ENCODE data around the gene OSTF1.
A peak's percentile ranks its signal among the peaks of the same experiment; 100 is the strongest.

OSTF1 gene

DNA sequence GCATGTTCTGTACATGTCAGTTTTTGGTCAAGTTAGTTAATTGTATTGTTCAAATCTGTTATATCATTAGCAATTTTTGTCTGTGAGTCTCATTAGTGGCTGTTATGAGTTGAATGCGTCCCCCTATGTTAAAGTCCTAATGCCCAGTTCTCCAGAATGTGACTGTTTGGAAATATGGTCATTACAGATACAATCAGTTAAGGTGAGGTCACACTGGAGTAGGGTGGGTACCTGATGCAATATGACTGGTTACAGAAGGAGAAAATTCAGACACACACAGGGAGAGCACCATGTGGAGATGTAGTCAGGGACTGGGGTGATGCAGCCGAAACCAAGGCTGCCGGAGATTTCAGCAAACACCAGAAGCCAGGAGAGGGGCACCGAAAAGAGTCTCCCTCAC is 15.4 kb upstream of the OSTF1 start:
- no peak for DNase-seq (ENCODE audit: insufficient read length, low spot score)
- TF ChIP-seq POLR2AphosphoS5 (IDR thresholded peaks at IDR 0.05; ENCODE audit: low read depth, low read length), result no peak
- no peak for TF ChIP-seq TAF1 (IDR thresholded peaks at IDR 0.05; ENCODE audit: low read depth, low read length)
- FAIRE-seq, result no peak

DNA sequence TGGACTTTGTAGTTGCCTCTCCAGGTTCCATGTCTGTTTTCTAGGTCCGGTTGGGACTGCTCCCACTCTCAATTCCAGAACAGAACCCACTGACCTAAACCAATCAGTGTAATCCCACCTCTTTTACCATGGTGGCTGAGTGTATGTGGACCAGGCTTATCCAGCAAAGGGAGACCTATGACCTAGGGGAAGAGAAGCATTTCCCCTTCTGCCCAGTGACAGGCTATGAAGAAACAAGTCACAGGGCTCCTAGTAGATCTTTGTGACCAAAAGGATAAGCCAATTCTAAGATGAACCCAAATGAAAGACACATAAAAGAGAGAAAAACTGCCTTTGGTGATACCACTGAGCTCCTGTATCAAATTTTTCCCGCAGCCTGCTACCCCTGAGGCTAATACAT is 6.7 kb upstream of the OSTF1 start:
- no peak for DNase-seq (ENCODE audit: insufficient read length, low spot score)
- no peak for FAIRE-seq
- no peak for TF ChIP-seq POU2F2 (IDR thresholded peaks at IDR 0.05; ENCODE audit: low read depth, low read length)
- TF ChIP-seq POLR2AphosphoS5 (IDR thresholded peaks at IDR 0.05; ENCODE audit: low read depth, low read length), result no peak
- no peak for TF ChIP-seq PAX5 (IDR thresholded peaks at IDR 0.05; ENCODE audit: insufficient read depth, low read length, severe bottlenecking)
- no peak for TF ChIP-seq POLR2A (IDR thresholded peaks at IDR 0.05; ENCODE audit: low read depth, low read length)
- TF ChIP-seq SPI1 (IDR thresholded peaks at IDR 0.05; ENCODE audit: low read depth, low read length), result no peak
- TF ChIP-seq TAF1 (IDR thresholded peaks at IDR 0.05; ENCODE audit: low read depth, low read length), result no peak

DNA sequence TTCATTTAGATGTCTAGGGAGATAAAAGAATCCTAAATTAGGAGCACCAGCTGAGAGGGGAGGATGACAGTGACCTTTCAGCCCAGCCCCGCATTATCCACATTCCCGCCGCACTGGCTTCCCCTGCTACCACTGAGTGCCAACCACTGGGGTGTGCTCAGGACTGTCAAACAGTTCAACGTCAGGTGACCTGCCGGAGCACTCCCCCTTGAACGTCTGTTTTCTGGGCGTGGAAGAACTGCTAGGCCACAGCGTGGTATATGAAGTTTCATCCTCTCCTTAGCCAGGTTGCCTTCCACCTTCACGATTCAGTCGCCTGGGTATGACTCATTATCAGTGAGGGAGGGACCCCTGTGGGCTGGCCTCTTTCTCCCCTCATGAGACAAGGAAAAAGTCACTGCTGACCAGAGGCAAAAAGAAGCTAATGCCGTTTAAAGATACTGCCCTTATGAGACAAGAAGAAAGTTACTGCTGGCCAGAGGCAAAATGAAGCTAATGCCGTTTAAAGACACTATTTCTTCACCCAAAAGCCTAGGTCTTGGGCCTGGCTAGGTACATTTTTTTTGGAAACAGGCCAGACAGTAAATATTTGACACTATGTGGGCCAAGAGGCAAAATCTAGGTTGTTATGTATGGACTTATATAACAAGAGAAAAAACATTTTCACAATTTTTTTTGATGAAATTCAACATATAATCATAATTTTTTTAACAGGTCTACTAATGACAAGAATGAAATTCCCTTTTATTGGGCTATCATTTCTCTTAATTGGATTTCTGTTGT is 4.9 kb upstream of the OSTF1 start:
- TF ChIP-seq POU2F2 (IDR thresholded peaks at IDR 0.05; ENCODE audit: low read depth, low read length), result no peak
- FAIRE-seq, result no peak
- no peak for DNase-seq (ENCODE audit: insufficient read length, low spot score)

DNA sequence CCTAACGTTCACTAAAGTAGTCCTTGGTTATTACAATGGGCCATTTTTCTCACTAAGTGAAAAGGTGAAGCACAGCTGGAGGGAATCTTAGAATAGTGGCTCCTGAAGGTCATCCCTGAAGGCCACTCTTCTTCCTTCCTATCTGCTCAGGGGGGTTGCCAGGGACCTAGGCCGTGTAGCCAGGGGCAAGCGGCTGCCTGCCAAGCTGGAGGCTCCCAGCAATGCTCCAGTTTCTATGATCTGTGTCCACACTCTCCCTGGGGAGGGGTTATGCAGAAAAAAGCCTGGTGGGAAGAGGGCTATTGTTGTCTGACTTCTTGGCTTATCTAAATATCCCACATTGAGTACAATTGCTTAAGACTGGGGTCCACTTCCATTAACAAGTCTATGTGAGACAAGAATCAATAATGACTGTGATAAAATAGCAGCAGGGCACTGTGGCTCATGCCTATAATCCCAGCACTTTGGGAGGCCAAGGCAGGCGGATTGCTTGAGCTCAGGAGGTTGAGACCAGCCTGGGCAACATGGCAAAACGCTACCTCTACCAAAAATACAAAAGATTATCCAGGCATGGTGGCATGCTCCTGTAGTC is 4.1 kb upstream of the OSTF1 start:
- DNase-seq (ENCODE audit: insufficient read length, low spot score) (no peak), FAIRE-seq (no peak)
- TF ChIP-seq POLR2A (IDR thresholded peaks at IDR 0.05; ENCODE audit: low read depth, low read length) (no peak), POU2F2 (IDR thresholded peaks at IDR 0.05; ENCODE audit: low read depth, low read length) (no peak), POLR2AphosphoS5 (IDR thresholded peaks at IDR 0.05; ENCODE audit: low read depth, low read length) (no peak), TAF1 (IDR thresholded peaks at IDR 0.05; ENCODE audit: low read depth, low read length) (no peak), SPI1 (IDR thresholded peaks at IDR 0.05; ENCODE audit: low read depth, low read length) (no peak), PAX5 (IDR thresholded peaks at IDR 0.05; ENCODE audit: insufficient read depth, low read length, severe bottlenecking) (no peak)

DNA sequence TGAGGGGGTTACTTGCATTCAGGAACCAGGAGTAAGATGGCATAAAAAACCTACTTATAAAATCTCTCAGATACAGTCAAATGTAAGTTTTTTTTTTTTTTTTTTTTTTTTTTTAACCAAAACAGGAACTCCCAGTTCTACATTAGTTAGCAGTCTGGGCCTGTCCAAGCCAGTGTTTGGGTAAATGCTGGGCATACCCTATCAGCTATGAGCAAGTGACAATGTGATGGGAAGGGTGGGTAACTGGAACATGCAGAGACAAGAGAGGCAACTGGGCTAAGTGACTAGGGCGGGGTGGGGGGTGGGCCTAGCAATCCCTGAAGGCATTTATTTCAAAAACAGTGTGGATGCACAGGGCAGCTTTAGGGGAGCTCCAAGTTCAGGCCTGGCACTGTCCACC is 2.7 kb upstream of the OSTF1 start:
- no peak for FAIRE-seq
- TF ChIP-seq SPI1 (IDR thresholded peaks at IDR 0.05; ENCODE audit: low read depth, low read length) (0 out of 2 replicates have a peak, but pooled peaks have one; percentile 23), PAX5 (IDR thresholded peaks at IDR 0.05; ENCODE audit: insufficient read depth, low read length, severe bottlenecking) (no peak)
- no peak for DNase-seq (ENCODE audit: insufficient read length, low spot score)

DNA sequence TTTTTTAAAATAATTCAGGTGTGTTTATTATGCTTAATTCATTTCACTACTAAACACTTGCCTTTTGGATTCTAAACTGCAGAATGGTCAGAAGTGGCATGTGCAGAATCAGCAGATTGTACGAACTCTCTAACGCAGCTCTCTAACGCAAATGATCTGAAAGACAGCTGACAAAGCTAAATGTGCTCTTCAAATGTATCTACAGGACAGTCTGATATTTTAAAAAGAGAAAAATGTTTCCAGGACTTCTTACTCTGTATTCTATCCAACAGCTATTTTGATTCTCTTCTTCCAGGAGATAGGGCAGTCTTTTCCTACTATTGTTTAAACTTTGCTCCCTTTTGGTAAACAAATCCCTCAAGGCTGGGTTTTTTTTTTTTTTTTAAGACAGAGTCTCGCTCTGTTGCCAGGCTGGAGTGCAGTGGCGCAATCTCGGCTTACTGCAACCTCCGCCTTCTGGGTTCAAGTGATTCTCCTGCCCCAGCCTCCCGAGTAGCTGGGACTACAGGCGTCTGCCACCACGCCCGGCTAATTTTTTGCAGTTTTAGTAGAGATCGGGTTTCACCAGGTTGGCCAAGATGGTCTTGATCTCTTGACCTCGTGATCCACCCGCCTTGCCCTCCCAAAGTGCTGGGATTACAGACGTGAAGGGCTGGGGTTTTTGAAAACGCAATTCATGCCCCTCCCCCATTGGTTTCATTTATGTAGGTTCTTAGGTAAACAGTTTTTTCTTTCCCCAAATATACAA is 1.6 kb upstream of the OSTF1 start:
- no peak for DNase-seq (ENCODE audit: insufficient read length, low spot score)
- FAIRE-seq, result no peak
- TF ChIP-seq PAX5 (IDR thresholded peaks at IDR 0.05; ENCODE audit: insufficient read depth, low read length, severe bottlenecking) (no peak), SPI1 (IDR thresholded peaks at IDR 0.05; ENCODE audit: low read depth, low read length) (no peak), POU2F2 (IDR thresholded peaks at IDR 0.05; ENCODE audit: low read depth, low read length) (no peak), POLR2A (IDR thresholded peaks at IDR 0.05; ENCODE audit: low read depth, low read length) (no peak), TAF1 (IDR thresholded peaks at IDR 0.05; ENCODE audit: low read depth, low read length) (no peak), POLR2AphosphoS5 (IDR thresholded peaks at IDR 0.05; ENCODE audit: low read depth, low read length) (no peak)

DNA sequence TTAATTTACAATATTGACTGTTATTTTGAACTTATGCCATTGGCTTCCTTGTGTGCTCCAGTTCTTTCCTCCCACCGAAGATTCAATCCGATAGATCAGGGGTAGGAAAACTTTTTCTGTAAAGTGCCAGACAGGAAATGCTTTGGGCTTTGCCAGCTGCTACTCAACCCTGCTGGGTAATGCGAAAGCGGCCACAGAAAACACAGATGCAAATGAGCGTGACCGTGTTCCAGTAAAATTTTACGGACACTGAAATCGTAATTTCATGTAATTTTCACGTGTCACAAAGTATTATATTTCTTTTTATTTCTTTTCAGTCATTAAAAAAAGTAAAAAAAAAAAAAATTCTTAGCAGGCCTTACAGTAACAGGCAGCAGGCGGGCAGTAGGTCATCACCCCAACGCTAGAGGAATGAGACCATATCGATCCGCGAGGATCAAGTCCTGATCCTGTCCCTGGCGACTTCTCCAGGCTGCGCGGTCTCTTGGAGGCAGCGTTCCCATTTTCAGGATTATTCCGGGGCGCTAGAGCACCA is 958 bp upstream of the OSTF1 start:
- DNase-seq (ENCODE audit: insufficient read length, low spot score), result no peak
- peak; percentile 38 for FAIRE-seq
- TF ChIP-seq POLR2AphosphoS5 (IDR thresholded peaks at IDR 0.05; ENCODE audit: low read depth, low read length), result no peak
- no peak for TF ChIP-seq SPI1 (IDR thresholded peaks at IDR 0.05; ENCODE audit: low read depth, low read length)
- no peak for TF ChIP-seq PAX5 (IDR thresholded peaks at IDR 0.05; ENCODE audit: insufficient read depth, low read length, severe bottlenecking)
- TF ChIP-seq POLR2A (IDR thresholded peaks at IDR 0.05; ENCODE audit: low read depth, low read length), result no peak
- no peak for TF ChIP-seq POU2F2 (IDR thresholded peaks at IDR 0.05; ENCODE audit: low read depth, low read length)
- no peak for TF ChIP-seq TAF1 (IDR thresholded peaks at IDR 0.05; ENCODE audit: low read depth, low read length)

DNA sequence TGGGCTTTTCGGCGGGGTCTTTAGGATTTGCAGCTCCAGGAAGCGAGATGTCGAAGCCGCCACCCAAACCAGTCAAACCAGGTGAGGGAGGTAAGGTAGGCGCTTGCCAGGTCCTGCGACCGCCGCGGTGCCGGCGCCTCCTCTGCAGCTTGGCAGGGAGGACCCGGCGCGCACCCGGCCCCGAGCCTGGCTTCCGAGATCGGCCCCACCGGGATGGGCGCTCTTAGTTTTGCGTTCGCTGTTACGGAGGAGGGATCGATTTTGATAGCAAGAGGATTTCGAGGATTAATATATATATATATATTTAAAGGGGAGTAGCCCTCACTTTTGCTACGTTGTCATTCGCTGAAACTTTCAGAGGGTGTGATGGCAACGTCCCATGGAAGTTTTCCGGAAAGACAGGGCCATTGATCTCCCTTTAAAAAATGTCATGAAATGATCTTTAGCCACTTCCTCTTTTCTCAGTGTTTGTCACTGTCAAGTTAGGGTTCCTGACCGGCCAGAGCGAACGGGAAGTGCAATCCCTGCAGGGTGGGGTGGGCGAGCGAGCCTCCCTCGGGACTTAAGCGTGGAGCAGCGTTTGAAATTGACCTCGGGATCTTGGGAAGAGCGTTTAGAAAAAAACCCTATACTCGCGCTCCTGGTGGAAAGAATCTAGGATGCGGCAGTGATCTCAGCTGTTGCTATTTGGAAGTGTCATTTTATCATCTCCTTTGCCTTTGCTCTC is 495 bp downstream of the OSTF1 start:
- FAIRE-seq (no peak), DNase-seq (ENCODE audit: insufficient read length, low spot score) (peak; percentile 26)
- TF ChIP-seq POU2F2 (IDR thresholded peaks at IDR 0.05; ENCODE audit: low read depth, low read length) (no peak), TAF1 (IDR thresholded peaks at IDR 0.05; ENCODE audit: low read depth, low read length) (0 out of 2 replicates have a peak, but pooled peaks have one; percentile 5), POLR2AphosphoS5 (IDR thresholded peaks at IDR 0.05; ENCODE audit: low read depth, low read length) (no peak), POLR2A (IDR thresholded peaks at IDR 0.05; ENCODE audit: low read depth, low read length) (no peak), SPI1 (IDR thresholded peaks at IDR 0.05; ENCODE audit: low read depth, low read length) (peak; percentile 100)

DNA sequence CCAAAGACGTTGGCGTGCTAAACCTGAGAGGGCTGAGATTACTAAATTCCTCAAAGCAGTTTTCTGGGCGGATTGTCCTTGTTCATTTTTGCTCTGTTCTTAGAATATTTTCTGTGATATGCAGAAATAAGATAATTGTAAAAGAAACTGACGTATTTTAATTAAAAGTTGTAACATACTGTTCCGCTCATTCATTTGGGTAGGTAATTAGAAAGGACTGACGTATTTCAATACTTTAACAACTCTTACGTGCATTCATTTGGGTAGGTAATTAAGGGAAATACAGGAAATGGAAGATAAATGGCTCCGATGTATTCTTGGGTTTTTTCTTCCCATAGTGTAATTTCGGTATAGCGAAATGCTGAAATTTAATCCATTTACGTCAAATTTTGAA is 1.1 kb downstream of the OSTF1 start:
- DNase-seq (ENCODE audit: insufficient read length, low spot score) (no peak), FAIRE-seq (no peak)
- TF ChIP-seq PAX5 (IDR thresholded peaks at IDR 0.05; ENCODE audit: insufficient read depth, low read length, severe bottlenecking) (no peak), POLR2AphosphoS5 (IDR thresholded peaks at IDR 0.05; ENCODE audit: low read depth, low read length) (no peak), TAF1 (IDR thresholded peaks at IDR 0.05; ENCODE audit: low read depth, low read length) (no peak), POU2F2 (IDR thresholded peaks at IDR 0.05; ENCODE audit: low read depth, low read length) (no peak)
